ENCODE measurements around the gene ADAP2.

GRCh38 chr17:30929081-30929633 lies 7.4 kb downstream of the ADAP2 start:
- TF ChIP-seq POLR2A (IDR thresholded peaks at IDR 0.05; ENCODE audit: low read length): no peak
- no peak for TF ChIP-seq GATA1 (IDR thresholded peaks at IDR 0.05; ENCODE audit: low read depth, low read length)
